GM12801 (cell line): Measurements from ENCODE around the gene DAP.

Experiments used
- CTCF ChIP-seq: IDR thresholded peaks from one replicate; pipeline ENCODE4 v1.5.1; 2011; ENCODE audit warnings: control low read depth; ENCODE audit not compliant: insufficient read length; ENCODE audit errors: extremely low read depth

Gene DAP

GRCh38 chr5:10633271-10634049, 127.6 kb downstream of the DAP start:
- no peak for TF ChIP-seq CTCF

GRCh38 chr5:10632110-10632761, 128.8 kb downstream of the DAP start:
- no peak for TF ChIP-seq CTCF

GRCh38 chr5:10631316-10631996, 129.6 kb downstream of the DAP start:
- TF ChIP-seq CTCF, result no peak

GRCh38 chr5:10630126-10630525, 130.9 kb downstream of the DAP start:
- no peak for TF ChIP-seq CTCF

GRCh38 chr5:10629682-10630081, 131.4 kb downstream of the DAP start:
- no peak for TF ChIP-seq CTCF
